ENCODE measurements around the gene CYP2C18.
"Not testable (repeated sequence)": the region's sequence is repeated elsewhere in the genome, so short reads cannot be mapped to it uniquely, and the experiment has no call there.

Gene CYP2C18

GRCh38 chr10:94747838-94748237, 64.3 kb downstream of the CYP2C18 start:
- no peak for DNase-seq

GRCh38 chr10:94757916-94758315, 74.4 kb downstream of the CYP2C18 start:
- no peak for DNase-seq

GRCh38 chr10:94760586-94761178, 77.2 kb downstream of the CYP2C18 start:
- DNase-seq, result no peak

DNA sequence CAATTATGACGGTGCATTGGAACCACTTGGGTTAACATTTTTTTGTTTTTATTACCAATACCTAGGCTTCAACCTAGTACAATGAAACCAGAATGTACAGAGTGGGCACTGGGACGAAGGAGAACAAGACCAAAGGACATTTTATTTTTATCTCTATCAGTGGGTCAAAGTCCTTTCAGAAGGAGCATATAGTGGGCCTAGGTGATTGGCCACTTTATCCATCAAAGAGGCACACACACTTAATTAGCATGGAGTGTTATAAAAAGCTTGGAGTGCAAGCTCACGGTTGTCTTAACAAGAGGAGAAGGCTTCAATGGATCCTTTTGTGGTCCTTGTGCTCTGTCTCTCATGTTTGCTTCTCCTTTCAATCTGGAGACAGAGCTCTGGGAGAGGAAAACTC, 78.9 kb downstream of the CYP2C18 start, which contains the start of gene CYP2C19:
CYP2C19 (plus strand) TSS at position 289 of the 400 bp plus-strand sequence; CDS start at position 314, 25 bp downstream.
- DNase-seq, result no peak

DNA sequence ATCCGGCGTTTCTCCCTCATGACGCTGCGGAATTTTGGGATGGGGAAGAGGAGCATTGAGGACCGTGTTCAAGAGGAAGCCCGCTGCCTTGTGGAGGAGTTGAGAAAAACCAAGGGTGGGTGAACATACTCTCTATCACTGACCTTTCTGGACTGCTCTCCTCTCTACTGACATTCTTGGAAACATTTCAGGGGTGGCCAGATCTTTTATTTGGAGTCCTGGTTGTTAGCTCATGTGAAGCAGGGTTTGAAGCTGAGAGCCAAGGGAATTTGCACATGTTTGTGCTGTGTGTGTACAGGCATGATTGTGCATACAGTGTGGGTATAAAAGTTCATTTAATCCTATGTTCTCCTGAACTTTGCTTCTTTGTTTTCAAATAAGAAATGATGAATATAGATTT, 91.9 kb downstream of the CYP2C18 start:
- not testable (repeated sequence) for DNase-seq

GRCh38 chr10:94777886-94778458, 94.4 kb downstream of the CYP2C18 start:
- no peak for DNase-seq

- no peak for DNase-seq
Measured at GRCh38 chr10:94780844-94781243, 97.3 kb downstream of the CYP2C18 start.

- DNase-seq, result no peak
Measured at GRCh38 chr10:94784256-94784655, 100.7 kb downstream of the CYP2C18 start.

- DNase-seq, result no peak
Measured at GRCh38 chr10:94785211-94785610, 101.7 kb downstream of the CYP2C18 start.

Data from T-helper 9 cell (primary cell).